Aorta (tissue), 5 donors: Measurements from ENCODE around the gene MYOZ1. TPM values are rescaled to one million over a fixed set of nuclear protein-coding genes. Genes with fewer than 3 reads are reported as not detected.

Source experiments
- ATAC-seq: fragments of 200-7000 bp; cut with Tn5 transposase; one replicate; pipeline ENCODE4 v1.9.1; 2022; ENCODE audit warnings: moderate library complexity; ENCODE audit not compliant: low FRiP score
- DNase-seq, 2 donors: peaks; one replicate each; pipeline ENCODE4 v3.0.0-alpha.2; 2020
- H3K27ac ChIP-seq, 2 donors: one replicate each; pipeline ENCODE4 v1.5.1; 2013; ENCODE audit warnings: low read length in 2 of 2, mild to moderate bottlenecking in 2 of 2, moderate library complexity in 2 of 2, control low read depth in 1 of 2, inconsistent platforms in 1 of 2, low read depth in 1 of 2
- H3K27me3 ChIP-seq, 2 donors: one replicate each; pipeline ENCODE4 v1.6.1; 2013; ENCODE audit warnings: control low read depth in 1 of 2, low read length in 1 of 2, mild to moderate bottlenecking in 1 of 2, moderate library complexity in 1 of 2; ENCODE audit not compliant: insufficient read depth in 2 of 2, control insufficient read depth in 1 of 2
- H3K36me3 ChIP-seq, 2 donors: one replicate each; pipeline ENCODE4 v1.6.1; 2013; ENCODE audit warnings: control low read depth in 1 of 2, low read length in 1 of 2, mild to moderate bottlenecking in 1 of 2; ENCODE audit not compliant: insufficient read depth in 2 of 2, control insufficient read depth in 1 of 2
- H3K4me1 ChIP-seq, 2 donors: one replicate each; pipeline ENCODE4 v1.6.1; 2013; ENCODE audit warnings: low read length in 2 of 2, control low read depth in 1 of 2, mild to moderate bottlenecking in 1 of 2, moderate library complexity in 1 of 2; ENCODE audit not compliant: insufficient read depth in 2 of 2, control insufficient read depth in 1 of 2
- H3K4me3 ChIP-seq, 2 donors: one replicate each; pipeline ENCODE4 v1.5.1; 2013; ENCODE audit warnings: low read length in 2 of 2, control low read depth in 1 of 2, mild to moderate bottlenecking in 1 of 2
- H3K9me3 ChIP-seq: one replicate; pipeline ENCODE4 v1.6.1; 2013; ENCODE audit warnings: mild to moderate bottlenecking, low read length; ENCODE audit not compliant: control insufficient read depth
- WGBS, 2 donors: extraction: QIAGEN DNeasy Blood & Tissue Kit; methylation state at CpG; one replicate each; pipeline ENCODE4 v1.1.7; 2013; 5-methylcytosine and 5-hydroxymethylcytosine counted together
- intact Hi-C, 2 donors: fragments of 100-400 bp; cut with DNase I; formaldehyde crosslinking; loops; one replicate each; pipeline versions ENCODE4 v1.14.2 to v1.15.0; 2022
- polyA plus RNA-seq, 2 donors: library from polyadenylated mRNA; stranded (reverse); fragments of 200-250 nt; gene quantifications; one replicate each; pipeline ENCODE4 v1.2.3, GENCODE V29; 2013
- total RNA-seq, 2 donors: library from RNA; stranded (reverse); fragmentation: NEBNext Ultra II Directional; extraction: Animal tissue kit (Norgen Biotek cat#: 25700); gene quantifications; one replicate each; pipeline ENCODE4 v1.2.1, GENCODE V29; 2021
- donor health status: healthy with polysubstance abuse.
- donor health status: Bipolar disorder and iron deficiency.
- donor health status: DM: no; HTN: no; CAD: no.
- donor health status: DM: no; HTN: no; CAD: no.
- donor health status: DM: yes; HTN: yes; CAD: no.

Gene MYOZ1
- total and polyA plus RNA-seq, 4 donors = 3.2 to 13.1 (median 6.7) TPM

DNA sequence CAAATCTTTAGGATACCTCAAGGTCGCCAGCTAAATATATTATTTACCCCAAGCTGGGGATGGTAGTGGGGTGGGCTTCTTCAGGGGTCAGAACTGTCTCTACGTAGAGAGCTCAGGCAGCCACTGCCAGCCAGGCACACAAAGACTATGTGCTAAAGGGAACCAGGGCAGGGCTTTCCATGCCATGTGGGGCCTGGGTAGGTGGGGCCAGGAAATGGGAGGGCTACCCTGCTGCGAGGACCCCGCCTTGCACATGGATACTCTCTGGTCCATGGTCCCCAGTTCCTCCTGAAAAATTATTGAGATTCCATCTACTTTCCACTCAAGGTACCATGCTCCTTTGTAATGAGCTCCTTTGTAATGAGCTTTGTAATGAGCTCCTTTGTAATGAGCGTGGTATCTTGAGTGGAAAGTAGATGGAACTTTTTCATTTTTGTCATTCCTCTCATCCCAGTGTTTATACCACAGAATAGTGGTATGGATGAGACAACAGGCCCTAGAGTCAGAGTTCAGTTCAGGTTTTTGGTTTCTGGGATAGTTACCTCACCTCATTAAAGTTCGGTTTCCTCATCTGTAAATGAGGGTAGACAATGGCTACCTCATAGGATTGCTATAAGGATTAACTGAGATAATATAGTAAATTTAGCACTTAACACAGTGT, 8.7 kb upstream of the MYOZ1 start:
- no peaks in the 10 kb centered on the region for H3K4me1 ChIP-seq
- no peak overlapping the region for H3K27ac ChIP-seq
- H3K27me3 ChIP-seq = no peaks in the 10 kb centered on the region
- WGBS, 2 donors = 86 to 99% methylated on average over 6 of the region's 6 CpGs
- H3K4me3 ChIP-seq = no peak overlapping the region
- ATAC-seq = no peak
- DNase-seq = no peak
- H3K9me3 ChIP-seq = no peaks in the 10 kb centered on the region
- H3K36me3 ChIP-seq = no peaks in the 10 kb centered on the region
- intact Hi-C loops = no loop called here

DNA sequence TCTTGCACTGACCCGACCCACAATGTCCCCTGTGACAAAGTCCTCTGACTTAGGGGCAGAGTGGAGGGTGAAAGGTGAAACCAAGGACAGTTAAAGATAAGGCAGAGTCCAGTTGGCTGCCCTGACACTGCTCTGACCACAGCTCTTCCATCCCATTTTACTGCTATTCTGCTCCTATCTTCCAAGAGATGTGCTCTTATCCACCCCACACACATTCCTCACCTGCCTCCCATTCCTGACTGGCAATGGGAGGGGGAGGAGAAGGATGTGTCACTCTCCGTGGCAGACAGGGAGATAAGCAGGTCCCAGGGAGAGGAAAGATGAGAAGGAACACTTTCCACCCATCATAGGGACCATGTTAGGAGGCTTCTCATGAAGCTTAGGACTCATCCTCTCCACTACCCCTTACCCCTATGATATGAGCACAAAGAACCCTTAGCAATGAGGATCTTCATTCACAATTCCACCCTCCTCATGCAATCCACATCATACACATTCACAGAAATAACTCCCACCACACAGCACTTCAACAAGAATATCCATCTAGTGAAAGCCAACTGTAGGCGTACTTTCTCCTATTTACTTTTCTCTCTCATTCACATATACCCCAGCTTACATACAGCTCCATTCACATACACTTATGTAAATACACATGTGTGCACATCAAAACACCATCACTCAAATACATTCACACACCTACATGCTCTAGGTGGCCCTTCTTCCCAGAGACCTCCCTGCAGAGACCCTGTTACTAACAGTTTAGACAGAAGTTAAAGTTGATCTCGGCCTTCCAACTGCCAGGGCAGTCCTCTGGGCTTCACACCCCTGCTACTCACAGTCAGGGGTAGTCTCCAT, 7.9 kb upstream of the MYOZ1 start:
- intact Hi-C loops = no loop called here
- H3K9me3 ChIP-seq = no peaks in the 10 kb centered on the region
- no peak for DNase-seq
- 70 to 74% methylated on average over 4 of the region's 4 CpGs for WGBS, 2 donors
- ATAC-seq = no peak
- H3K27ac ChIP-seq = no peak overlapping the region
- no peak overlapping the region for H3K4me3 ChIP-seq
- H3K36me3 ChIP-seq = no peaks in the 10 kb centered on the region
- no peaks in the 10 kb centered on the region for H3K27me3 ChIP-seq
- H3K4me1 ChIP-seq = no peaks in the 10 kb centered on the region

DNA sequence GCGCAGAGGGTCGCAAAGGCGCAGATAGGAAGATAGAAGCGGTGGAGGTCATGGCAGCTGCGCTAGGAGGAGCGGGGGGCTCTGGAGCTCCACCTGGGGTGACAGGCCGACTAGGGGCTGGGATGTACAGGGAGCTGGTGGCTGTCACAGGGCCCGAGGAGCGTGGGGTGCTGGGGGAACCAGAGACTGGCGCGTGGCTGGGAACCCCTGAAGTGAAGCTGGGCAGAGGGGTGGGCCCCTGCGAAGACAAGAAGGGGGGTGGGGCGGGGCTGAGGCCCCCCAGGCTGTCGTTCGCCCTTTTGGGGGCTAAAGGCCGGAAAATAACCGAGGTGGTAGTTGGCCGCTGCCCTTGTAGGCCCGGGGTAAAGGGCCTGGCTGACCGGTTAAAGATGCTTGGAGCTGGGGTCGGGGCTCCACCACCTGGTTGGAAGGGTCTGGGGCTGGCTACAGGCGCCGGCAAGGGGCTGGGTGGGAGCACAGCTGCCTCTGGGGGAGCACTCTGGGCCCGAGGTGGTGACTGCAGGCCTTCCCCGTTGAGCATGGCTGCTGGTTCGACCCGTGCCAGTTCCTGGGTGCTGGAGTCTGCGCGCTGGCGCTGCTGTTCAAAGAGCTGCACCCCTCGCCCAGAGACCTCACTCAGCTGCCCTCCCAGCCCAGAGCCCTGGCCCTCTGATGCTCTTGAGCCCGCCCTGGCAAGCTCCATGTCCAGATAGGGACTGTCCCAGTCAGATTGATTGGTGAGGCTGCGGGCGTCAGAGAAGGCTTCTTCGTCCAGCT, 6.8 kb upstream of the MYOZ1 start:
- H3K4me1 ChIP-seq = no peaks in the 10 kb centered on the region
- no peaks in the 10 kb centered on the region for H3K36me3 ChIP-seq
- intact Hi-C loops = no loop called here
- ATAC-seq (peak; percentile 17), DNase-seq (peak in 1 of 2 donors; percentile 56)
- H3K27me3 ChIP-seq = no peaks in the 10 kb centered on the region
- peak overlapping the region; percentile 59 to 85 for H3K4me3 ChIP-seq
- H3K27ac ChIP-seq = no peak overlapping the region
- 19 to 21% methylated on average over 35 of the region's 35 CpGs for WGBS, 2 donors
- H3K9me3 ChIP-seq = no peaks in the 10 kb centered on the region

GRCh38 chr10:73647211-73647874, 6.1 kb upstream of the MYOZ1 start:
- ATAC-seq = peak; percentile 60
- peak overlapping the region; percentile 59 to 85 for H3K4me3 ChIP-seq
- no peak overlapping the region for H3K27ac ChIP-seq
- no peaks in the 10 kb centered on the region for H3K27me3 ChIP-seq
- H3K4me1 ChIP-seq = no peaks in the 10 kb centered on the region
- intact Hi-C loops = no loop called here
- WGBS, 2 donors = 4 to 6% methylated on average over 32 of the region's 32 CpGs
- no peaks in the 10 kb centered on the region for H3K9me3 ChIP-seq
- H3K36me3 ChIP-seq = no peaks in the 10 kb centered on the region
- peak; percentile 69 to 88 for DNase-seq

- ATAC-seq (no peak), DNase-seq (no peak)
- no peaks in the 10 kb centered on the region for H3K4me1 ChIP-seq
- 83 to 88% methylated on average over 9 of the region's 9 CpGs for WGBS, 2 donors
- H3K27me3 ChIP-seq = no peaks in the 10 kb centered on the region
- no peaks in the 10 kb centered on the region for H3K9me3 ChIP-seq
- H3K36me3 ChIP-seq = no peaks in the 10 kb centered on the region
- intact Hi-C loops = no loop called here
- no peak overlapping the region for H3K27ac ChIP-seq
- H3K4me3 ChIP-seq = no peak overlapping the region
Observed at GRCh38 chr10:73646598-73647041, 5.3 kb upstream of the MYOZ1 start.

- Histone ChIP-seq H3K27me3 (no peaks in the 10 kb centered on the region), H3K4me3 (no peak overlapping the region), H3K36me3 (no peaks in the 10 kb centered on the region), H3K27ac (no peak overlapping the region), H3K4me1 (no peaks in the 10 kb centered on the region), H3K9me3 (no peaks in the 10 kb centered on the region)
- no peak for ATAC-seq
- no peak for DNase-seq
- 73 to 77% methylated on average over 3 of the region's 3 CpGs for WGBS, 2 donors
- intact Hi-C loops = no loop called here
Observed at GRCh38 chr10:73645251-73645650, 4.0 kb upstream of the MYOZ1 start.

- ATAC-seq = no peak
- H3K4me1 ChIP-seq = no peaks in the 10 kb centered on the region
- DNase-seq = no peak
- H3K27ac ChIP-seq = no peak overlapping the region
- WGBS, 2 donors = 59 to 71% methylated on average over 1 of the region's 1 CpG
- intact Hi-C loops = loop anchor here (1.0 to 5.0 kb wide), 2 partner anchors 67 to 115 kb away; no protein-coding TSS in a partner anchor
- no peaks in the 10 kb centered on the region for H3K9me3 ChIP-seq
- H3K36me3 ChIP-seq = no peaks in the 10 kb centered on the region
- H3K27me3 ChIP-seq = no peaks in the 10 kb centered on the region
- H3K4me3 ChIP-seq = no peak overlapping the region
Observed at GRCh38 chr10:73644767-73645166, 3.5 kb upstream of the MYOZ1 start.

DNA sequence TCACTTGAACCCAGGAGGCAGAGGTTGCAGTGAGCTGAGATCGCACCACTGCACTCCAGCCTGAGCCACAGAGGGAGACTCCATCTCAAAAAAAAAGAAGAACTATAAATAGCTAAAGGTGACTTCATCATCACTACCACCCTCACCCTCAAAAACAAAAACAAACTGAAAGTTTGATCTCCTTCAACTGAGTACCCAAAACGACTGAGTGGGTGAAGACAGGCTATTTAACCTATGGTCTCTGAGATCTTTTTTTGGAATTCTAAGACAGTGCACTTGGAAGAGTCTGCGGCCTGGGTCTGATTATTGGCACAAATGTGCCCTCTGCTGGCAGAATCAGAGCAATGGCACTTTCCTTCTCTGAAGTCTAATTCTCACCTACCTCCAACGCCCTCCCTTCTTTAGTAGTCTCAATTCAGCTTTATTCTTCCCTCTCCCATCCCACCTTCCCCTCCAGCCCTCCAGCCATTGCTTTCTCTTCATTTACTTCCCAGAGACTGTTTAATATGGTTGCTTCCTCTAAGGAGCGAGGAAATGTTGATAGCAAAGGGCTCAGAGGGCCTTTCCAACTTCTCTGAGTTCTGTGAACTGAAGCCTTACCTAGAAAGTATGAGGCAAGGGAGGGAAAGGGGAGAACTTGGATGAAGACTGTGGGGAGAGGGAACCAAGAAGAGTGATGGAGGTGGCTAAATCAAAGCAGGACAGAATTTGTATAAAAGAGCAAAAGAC, 2.9 kb upstream of the MYOZ1 start:
- H3K4me1 ChIP-seq = no peaks in the 10 kb centered on the region
- H3K27me3 ChIP-seq = no peaks in the 10 kb centered on the region
- intact Hi-C loops = loop anchor here (1.0 to 5.0 kb wide), 2 partner anchors 67 to 115 kb away; no protein-coding TSS in a partner anchor
- DNase-seq (peak in 1 of 2 donors; percentile 58), ATAC-seq (peak; percentile 78)
- H3K4me3 ChIP-seq = no peak overlapping the region
- H3K36me3 ChIP-seq = no peaks in the 10 kb centered on the region
- H3K9me3 ChIP-seq = no peaks in the 10 kb centered on the region
- no peak overlapping the region for H3K27ac ChIP-seq
- WGBS, 2 donors = 10 to 11% methylated on average over 5 of the region's 5 CpGs
